Fibroblast of the conjunctiva (primary cell): Measurements from ENCODE around the gene INS.

ENCODE experiments used
- DNase-seq: peaks from one replicate; pipeline ENCODE4 v3.0.0-alpha.2; 2010; ENCODE audit warnings: low read depth

Gene INS

GRCh38 chr11:2144544-2145248 is 16.3 kb downstream of the INS start:
- no peak for DNase-seq

GRCh38 chr11:2143799-2144543 is 17.0 kb downstream of the INS start:
- no peak for DNase-seq

GRCh38 chr11:2143477-2143798 is 17.6 kb downstream of the INS start:
- no peak for DNase-seq

GRCh38 chr11:2142762-2143202 is 18.2 kb downstream of the INS start:
- DNase-seq = no peak

- no peak for DNase-seq
Observed at GRCh38 chr11:2142300-2142759, 18.7 kb downstream of the INS start.

GRCh38 chr11:2140411-2141400 is 20.3 kb downstream of the INS start:
- no peak for DNase-seq

- no peak for DNase-seq
Observed at GRCh38 chr11:2139621-2140337, 21.2 kb downstream of the INS start.

- no peak for DNase-seq
Observed at GRCh38 chr11:2139123-2139521, 21.9 kb downstream of the INS start, which contains the start of gene IGF2. TSS of gene IGF2 (minus strand) at chr11:2139389. CDS start at chr11:2135523, 3,866 bp downstream.

GRCh38 chr11:2138431-2139122 is 22.4 kb downstream of the INS start:
- no peak for DNase-seq

- no peak for DNase-seq
Observed at GRCh38 chr11:2138068-2138430, 23.0 kb downstream of the INS start.

- DNase-seq = peak; percentile 72
Observed at GRCh38 chr11:2137202-2138067, 23.6 kb downstream of the INS start.

- no peak for DNase-seq
Observed at GRCh38 chr11:2136952-2137201, 24.1 kb downstream of the INS start.

GRCh38 chr11:2136209-2136951 is 24.6 kb downstream of the INS start:
- DNase-seq = no peak

GRCh38 chr11:2135648-2136201 is 25.3 kb downstream of the INS start:
- DNase-seq = no peak

GRCh38 chr11:2135018-2135569 is 25.9 kb downstream of the INS start:
- no peak for DNase-seq

GRCh38 chr11:2134022-2135010 is 26.7 kb downstream of the INS start:
- DNase-seq = no peak

- no peak for DNase-seq
Observed at GRCh38 chr11:2133241-2134021, 27.6 kb downstream of the INS start.
